Embryonic facial prominence (tissue), 1 donor: ENCODE data around the gene HPCAL1.
A peak's percentile ranks its signal among the peaks of the same experiment; 100 is the strongest.

Experiments used
- DNase-seq: peaks from one replicate; pipeline ENCODE4 v3.0.0-alpha.2; 2016; ENCODE audit errors: extremely low spot score

The HPCAL1 gene

DNA sequence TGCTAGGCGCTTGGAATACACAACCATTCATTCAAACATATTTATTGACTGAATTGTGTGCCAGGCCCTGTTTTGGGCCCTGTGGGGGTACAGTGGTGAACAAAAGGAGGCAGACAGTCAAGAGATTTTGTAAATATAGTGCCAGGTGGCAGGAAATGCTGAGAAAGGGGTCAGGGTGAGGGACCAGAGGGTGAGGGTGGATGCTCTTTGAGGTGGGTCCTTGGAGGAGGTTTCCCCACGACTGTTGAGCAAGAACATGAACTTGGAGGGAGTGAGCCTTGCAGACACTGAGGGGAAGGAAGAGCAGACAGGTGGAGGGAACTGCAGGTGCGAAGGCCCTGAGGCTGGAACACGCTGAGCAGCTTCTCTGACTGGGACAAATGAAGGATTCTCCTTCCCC lies 104.7 kb downstream of the HPCAL1 start:
- DNase-seq: no peak

DNA sequence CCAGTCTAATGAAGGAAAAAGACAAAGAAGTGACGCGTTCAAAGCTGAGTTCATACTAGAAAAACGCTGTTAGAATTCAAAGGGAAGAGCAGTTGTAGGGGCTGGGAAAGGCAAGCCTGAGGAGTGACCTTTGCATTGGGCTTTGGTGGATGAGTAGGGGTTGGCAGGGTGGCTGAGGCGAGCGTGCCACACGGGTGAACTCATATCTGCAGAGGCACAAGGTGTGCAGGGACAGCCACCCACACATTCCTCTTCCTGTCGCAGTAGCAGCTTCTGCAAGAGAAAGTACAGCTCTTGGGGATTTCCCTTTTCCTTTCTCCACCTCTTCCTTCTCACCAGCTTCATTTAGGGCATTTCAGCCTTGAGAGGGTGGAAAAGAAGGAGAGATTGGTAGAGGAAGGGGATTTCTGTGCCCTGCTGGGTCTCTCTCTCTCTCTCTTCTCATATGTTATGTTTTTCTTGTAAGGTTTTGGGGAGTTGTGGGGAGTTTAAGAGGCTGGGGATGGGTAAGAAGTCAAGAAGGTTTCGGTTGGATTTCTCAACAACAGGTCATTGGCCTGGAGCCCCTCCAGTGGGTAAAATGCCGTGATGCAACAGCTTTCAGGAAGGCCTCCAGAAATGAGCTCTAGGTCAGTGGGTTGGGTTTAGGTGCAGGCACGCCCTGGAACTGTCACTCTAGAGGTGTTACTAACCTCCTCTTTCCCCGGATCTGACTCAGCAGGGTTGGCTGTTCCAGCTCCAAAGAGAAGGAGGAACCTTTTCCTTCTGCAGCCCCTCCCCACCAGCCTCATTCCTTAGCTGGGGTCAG lies 105.3 kb downstream of the HPCAL1 start:
- no peak for DNase-seq

DNA sequence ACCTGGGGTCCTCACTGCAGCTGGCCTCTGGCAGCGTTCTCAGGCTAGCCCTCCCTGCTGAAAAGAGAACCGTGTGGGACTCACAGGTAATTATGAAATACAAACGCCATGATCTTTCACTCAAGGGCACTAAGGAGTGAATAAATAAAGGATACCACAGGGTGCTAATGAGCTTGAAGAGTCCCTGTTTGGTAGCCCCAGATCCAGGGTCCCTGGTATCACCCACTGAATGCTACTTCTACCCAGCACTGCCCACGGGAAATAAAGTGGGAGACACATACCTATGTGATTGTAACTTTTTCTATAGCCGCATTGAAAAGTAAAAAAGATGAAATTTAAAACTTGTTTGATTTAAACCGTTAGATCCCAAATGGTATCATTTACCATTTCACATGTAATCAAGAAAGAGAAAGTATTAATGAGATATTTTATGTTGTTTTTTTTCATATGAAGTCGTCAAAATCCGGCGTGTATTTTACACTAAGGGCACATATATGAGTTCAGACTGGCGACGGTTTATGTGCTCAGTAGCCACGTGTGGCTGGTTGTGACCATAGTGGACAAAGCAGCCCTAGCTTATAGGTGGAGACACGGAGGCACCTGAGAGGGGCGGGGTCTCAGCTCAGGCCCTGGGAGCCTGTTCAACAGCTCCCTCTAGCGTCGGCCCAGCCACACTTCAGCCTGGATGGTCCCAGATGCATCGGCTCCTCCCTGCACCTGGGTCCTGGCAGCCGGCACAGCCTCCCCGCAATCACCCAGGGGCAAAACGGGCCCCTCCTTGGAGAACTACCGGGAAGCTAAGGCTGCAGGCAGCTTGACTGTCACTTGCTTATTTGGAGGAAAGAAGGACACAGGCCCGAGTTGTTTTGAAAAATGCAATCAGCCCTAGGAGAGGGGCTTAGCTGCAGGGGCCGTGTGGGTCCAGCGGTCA lies 106.2 kb downstream of the HPCAL1 start:
- peak; percentile 61 for DNase-seq

DNA sequence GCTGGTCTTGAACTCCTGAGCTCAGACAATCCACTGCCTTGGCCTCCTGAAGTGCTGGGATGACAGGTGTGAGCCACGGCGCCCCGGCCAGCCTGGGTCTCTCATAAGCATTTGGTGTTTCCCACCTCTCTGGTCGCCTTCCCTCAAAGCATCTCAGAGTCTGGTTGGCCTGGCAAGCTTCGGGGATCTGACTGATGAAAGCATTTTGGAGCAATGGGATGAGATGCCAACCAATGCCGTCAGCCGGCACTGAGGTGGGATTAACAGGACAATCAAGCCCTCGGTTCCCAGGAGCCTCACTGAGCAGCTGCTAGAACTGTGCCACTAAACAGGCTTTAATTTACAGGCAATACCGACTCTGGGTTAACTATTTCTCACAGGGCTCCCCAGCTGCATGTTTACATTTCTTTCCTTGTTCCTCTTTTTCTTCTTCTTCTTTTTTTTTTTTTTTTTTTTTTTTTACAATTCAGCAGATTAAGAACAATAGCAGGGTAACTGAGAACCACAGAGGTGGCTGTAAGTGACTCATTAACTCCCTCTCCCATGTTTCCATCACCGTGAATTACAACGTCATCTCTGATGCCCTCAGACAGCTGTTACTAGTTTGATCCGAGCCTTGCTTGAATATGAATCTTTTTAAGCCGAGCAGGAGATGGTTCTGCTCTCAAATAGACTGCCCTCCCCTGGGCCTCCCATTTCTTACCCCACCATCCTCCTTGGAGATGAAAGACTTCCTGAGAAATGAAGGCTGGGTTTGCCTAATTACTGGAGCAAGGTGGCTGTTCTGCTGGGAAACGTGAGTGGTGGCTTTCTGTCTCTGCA lies 107.5 kb downstream of the HPCAL1 start:
- DNase-seq: no peak

DNA sequence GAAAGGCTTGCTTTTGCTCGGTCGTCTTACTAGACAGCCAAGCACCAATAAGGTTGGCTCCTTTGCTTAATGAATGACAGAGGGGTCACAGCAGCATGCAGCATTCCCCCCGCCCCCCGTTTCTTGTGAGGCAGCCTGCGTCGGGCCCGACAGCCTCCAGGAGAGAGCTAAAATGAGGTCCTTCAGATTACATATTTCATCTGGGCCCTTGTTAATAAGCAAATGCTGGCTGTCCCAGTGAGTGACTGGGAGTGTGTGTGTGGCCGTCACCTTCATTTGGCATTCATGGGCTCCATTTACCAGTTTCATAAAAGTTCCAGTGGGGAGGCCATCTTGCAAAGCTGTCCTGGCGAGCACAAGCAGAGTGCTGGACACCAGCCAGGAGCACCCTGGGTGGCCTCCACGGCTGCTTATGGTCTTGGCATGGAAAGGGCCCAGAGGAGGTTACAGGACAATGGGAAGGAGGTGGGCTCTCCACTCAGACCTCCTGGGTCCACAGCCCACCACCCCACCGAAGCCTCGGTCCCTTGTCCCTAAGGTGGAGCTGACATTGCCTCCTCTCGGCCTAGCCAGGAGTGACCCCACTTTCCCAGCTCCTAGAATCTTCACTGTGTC lies 108.2 kb downstream of the HPCAL1 start:
- DNase-seq: no peak

DNA sequence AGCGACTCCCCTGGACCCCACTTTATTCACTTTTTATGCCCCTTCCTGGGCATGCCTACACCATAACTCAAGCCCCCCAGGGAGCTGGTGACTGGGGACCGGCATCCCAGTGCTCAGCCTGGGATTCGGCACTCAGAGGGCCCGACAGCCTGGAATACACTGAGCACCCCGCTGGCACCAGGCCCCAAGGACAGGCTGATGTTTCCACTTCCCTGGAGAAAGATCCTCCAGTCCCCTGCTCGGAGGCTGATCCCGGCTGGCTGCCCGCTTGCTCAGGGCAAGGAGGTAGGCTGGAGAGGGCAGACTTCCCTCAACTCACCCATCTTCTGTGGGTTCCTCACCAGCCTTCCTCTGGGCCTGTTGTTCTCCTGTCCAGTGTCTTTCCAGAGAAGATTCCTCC lies 108.9 kb downstream of the HPCAL1 start:
- DNase-seq: no peak

DNA sequence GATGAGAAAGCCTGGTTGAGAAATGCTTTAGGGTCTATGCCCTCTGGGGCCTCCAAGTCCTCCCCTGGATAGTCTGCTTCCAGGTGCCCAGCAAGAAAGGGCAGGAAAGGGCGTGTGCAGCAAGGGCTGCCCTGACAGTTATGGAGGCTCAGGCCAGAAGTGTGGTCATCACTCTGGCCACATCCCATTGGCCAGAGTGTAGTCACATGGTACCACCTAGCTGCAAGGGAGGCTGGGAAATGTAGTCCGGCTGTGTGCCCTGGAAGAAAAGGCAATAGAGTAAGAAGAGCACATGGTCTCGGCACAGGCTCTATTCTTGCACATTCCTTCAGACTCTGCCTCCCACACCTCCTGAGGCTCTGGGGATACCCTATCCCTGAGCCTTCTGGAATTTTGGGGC lies 109.7 kb downstream of the HPCAL1 start:
- no peak for DNase-seq

DNA sequence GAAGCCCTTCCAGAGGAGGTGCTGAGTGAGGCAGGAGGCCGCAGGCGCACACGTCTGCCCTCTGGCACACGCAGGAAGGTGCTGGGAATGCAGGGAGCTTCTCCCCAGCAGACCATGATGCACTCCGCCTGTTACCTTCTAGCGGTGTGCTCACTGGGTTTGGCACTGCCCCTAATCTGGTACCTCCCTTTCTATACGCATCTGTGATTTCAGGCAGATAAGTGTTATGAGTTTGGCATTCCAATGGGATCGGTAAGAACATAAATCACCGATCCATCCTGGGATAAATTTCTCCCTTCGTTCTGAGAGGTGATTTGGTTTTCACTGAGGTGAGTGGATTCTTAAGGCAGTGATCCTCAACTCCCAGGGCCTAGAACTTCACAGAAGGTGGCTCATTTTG lies 110.8 kb downstream of the HPCAL1 start:
- no peak for DNase-seq

DNA sequence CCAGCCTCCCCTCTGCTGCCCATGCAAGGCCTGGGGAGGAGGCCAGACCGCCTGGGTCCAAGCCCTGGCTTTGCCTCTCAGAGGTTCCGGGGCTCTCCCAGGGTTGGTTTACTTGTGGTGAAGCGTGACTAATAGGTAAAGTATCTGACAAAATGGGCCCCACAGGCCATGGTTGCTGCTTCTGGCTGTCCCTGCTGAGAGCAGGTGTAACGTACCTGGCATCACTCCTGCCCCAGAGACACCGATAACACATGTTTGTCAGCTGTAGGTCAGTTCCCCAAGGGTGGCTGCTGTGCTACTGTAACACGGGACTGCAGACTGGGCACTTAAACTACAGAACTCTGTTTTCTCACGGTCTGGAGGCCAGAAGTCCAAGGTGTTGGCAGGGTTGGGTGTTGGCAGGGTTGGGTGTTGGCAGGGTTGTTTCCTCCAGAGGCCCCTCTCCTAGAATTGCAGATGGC lies 111.3 kb downstream of the HPCAL1 start:
- no peak for DNase-seq

DNA sequence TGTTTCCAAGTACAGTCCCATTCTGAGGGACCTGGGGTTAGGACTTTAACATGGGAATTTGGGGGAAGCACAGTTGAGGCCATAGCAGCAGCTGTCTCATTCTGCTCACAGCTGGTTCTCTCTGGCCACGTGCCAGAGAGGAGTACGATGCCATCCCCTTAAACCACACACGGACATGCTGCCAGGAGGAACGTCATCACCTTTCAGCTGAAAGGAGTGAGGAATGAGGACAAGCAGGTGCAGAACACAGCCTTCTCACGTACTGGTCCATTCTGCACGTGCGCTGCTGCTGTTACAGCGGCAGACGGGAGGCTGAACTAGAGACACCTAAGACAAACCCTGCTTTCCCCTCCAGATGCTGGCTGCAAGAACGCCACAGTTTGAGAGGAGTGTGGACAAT lies 111.9 kb downstream of the HPCAL1 start:
- DNase-seq: no peak

DNA sequence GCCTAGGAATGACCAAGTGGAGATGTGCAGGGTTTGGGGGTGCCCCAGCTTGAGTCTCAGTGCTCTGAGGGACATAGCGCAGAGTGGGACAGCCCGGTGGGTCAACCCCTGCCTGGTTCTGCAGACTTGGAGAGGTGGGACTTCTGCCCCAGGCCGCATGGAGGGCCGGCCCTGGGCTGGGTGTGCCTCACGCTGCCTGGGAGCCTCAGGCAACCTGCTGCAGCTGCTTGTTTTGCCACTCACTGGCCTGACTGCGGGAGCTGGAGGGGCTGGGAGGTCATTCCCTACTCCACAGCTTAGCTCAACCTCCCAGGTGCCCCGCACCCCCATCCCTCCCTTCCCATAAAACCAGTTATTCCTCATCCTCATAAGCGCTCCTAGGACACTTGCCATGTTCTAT lies 112.3 kb downstream of the HPCAL1 start:
- no peak for DNase-seq

DNA sequence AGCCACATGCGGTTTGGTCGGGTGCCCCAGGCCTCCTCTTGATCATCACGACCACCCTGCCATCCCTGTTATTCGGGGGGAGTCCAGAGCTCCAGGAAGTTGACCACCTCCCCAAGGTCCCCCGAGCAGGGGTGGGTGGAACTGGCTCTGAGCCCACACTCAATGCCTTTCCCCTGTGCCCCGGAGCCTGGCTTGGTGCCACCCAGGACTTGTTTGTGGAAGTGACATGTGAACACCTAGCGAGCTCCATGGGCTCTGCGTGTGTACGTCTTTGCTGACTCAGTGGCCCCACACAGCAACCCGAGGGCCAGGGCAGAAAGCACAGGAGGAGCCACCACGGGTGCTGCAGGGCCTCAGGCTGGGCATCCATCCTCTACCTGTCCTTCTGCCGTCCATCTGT lies 112.9 kb downstream of the HPCAL1 start:
- no peak for DNase-seq

DNA sequence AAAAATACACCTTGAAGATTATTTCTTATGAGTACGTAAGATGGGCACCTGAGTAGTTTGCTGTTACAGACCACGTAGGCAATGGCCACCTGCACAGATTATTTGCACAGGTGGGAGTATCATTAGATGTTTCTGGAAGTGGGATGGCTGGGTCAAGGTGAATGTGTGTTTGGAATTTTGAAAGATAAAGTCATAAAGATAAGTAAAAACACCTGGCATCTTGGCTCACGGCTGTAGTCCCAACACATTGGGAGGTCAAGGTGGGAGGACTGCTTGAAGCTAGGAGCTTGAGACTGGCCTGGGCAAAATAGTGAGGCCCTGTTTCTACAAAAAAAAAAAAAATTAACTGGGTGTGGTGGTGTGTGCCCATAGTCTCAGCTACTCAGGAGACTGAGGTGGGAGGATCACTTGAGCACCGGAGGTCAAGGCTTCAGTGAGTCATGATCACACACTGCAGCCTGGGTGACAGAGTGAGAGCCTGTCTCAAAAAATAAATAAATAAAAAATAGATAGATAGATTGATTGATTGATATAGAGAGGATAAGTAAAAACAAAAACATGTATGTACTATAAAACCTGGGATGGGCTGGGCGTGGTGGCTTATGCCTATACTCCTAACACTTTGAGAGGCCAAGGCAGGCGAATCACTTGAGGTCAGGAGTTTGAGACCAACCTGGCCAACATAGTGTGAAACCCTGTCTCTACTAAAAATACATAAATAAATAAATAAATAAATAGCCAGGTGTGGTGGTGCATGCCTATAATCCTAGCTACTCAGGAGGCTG lies 115.0 kb downstream of the HPCAL1 start:
- DNase-seq: no peak

DNA sequence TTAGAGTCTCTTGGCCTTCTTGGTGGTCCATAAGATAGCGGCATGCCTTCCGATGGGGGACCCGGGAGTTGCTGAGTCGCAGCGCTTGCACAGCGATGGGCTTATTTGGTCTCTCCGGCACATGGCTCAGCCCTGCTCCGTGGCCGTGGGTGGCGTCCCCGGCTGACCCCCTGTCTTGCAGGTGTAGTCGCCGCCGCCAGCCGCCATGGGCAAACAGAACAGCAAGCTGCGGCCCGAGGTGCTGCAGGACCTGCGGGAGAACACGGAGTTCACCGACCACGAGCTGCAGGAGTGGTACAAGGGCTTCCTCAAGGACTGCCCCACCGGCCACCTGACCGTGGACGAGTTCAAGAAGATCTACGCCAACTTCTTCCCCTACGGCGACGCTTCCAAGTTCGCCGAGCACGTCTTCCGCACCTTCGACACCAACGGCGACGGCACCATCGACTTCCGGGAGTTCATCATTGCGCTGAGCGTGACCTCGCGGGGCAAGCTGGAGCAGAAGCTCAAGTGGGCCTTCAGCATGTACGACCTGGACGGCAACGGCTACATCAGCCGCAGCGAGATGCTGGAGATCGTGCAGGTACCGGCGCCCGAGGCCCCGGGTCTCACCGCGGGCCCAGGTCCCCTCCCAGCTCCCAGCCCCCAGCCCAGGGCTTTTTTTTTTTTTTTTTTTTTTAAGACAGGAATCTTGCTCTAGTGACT lies 117.0 kb downstream of the HPCAL1 start:
- DNase-seq: no peak

DNA sequence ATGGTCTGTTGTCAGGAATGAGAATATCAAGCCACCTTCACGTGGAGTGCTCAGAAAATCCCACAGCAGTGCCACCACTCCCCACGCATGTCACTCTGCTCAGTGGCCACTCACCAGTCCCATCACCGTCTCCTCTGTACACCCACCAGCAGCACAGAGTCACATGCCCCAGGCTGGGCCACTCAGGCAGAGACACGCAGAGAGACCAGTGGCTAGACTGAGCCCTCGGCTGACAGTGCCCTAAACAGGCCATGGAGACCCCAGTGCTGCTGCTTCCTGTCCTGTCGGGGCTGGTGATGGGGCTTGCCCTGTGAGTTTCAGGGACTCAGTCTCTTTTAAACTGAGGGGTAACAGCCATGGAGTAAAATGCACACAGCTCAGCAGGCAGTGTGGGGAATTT lies 119.5 kb downstream of the HPCAL1 start:
- no peak for DNase-seq

DNA sequence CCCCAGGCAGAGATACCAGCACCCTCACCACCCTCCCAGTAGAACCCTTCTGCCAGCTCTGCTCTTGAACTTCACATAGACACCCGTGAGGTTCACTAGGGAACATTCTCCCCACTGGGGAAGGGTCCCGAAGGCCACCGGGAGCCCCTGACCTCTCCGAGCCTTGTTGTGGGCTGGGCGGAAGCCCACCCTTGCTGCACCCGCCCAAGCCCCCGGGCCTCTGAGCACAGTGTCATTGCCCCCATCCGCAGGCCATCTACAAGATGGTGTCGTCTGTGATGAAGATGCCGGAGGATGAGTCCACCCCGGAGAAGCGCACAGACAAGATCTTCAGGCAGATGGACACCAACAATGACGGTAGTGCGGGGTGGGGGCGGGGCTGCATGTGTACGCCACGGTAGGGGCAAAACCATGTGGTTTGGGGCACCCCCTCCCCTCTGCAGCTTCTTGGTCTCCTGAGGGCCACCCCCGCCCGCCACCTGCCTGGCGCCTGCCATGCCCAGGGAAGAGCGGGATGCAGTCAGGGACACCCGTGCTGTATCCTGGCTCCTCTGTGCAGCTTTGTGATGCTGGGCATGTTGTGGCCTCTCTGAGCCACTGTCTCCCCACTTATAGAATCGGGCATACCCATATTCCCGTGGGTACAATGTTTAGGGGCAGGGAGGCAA lies 120.2 kb downstream of the HPCAL1 start:
- DNase-seq: no peak

DNA sequence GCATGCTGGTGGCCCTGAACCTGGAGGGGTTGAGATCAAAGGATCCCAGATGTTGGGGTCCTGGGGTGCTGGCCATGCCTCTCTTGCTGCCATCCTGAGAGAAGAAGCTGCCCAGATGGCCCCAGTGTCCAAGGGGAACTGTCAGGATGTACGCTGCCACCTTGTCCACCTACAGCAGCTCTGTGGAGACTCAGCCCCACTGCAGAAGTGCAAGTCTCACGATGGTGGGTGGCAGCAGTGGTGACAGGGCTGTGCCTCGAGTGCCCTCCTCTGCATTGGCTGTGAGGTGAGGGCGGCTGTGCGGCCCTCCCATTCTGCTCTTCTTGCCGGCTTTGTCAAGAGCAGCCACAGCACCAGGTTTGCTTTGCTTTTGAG lies 120.7 kb downstream of the HPCAL1 start:
- DNase-seq: no peak

DNA sequence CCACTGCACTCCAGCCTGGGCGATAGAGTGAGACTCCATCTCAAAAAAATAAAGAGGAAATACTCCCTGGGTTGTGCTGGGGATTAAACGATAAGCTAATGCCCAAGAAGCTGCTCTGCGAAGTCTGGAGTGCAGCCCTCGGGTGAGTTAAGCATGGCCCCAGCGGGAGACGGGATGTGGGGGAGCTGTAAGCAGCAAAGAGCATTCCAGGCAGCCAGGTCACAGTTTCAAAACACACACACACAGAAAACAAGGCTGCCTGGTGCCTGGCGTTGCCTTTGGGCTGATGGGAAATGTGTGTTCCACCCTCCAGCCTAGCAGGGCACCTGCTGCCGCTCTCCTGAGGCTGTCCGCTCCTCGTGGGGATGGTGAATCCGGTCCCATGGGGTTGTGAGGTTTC lies 121.3 kb downstream of the HPCAL1 start:
- no peak for DNase-seq

DNA sequence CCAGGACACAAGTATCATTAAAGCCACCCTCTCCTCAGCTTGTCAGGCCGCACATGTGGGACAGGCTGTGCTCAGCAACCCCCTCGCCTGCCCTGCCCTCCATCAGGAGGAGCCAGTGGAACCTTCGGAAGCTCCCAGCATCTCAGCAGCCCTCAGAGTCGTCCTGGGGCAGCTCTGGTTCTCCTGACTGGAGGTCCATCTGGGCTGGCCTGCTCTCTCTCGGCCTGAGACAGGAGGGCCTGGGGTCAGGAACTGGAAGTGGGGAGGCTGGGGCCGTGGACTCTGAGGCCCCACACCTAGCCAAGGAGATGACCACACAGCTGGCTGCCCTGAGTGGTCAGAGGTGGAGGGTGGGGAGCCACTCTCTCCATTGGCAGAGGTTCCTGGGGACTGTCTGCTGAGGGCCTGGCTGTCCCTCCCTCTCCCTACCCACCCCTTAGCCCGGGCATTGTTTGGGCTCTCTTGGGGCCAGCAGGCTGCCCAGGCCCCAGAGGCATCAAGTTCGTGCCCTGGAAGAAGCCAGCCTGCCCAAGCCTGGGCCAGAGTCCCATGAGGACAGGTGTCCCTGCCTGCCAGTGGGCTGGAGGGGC lies 122.3 kb downstream of the HPCAL1 start:
- no peak for DNase-seq
